SU-DHL-6 (cell line): ENCODE results near the gene HMGCLL1.

Experiments used
- EZH2phosphoT487 ChIP-seq: fragments of 200-600 bp; sonication (generic), shearing (Covaris generic); conservative IDR thresholded peaks from 2 replicates; pipeline ENCODE4 v1.6.1; 2018; ENCODE audit warnings: mild to moderate bottlenecking, antibody characterized with exemption, low read length, moderate library complexity, mixed read lengths
- TF ChIP-seq, protein P1 (sequence below): fragments of 200-600 bp; sonication (generic); IDR thresholded peaks from one replicate; pipeline ENCODE4 v1.5.1; 2017; ENCODE audit warnings: antibody characterized with exemption, mild to moderate bottlenecking, low read length, moderate library complexity; ENCODE audit not compliant: insufficient read depth, poor library complexity, severe bottlenecking

GRCh38 chr6:55448451-55448850, 130.5 kb downstream of the HMGCLL1 start:
- TF ChIP-seq, protein P1, sequence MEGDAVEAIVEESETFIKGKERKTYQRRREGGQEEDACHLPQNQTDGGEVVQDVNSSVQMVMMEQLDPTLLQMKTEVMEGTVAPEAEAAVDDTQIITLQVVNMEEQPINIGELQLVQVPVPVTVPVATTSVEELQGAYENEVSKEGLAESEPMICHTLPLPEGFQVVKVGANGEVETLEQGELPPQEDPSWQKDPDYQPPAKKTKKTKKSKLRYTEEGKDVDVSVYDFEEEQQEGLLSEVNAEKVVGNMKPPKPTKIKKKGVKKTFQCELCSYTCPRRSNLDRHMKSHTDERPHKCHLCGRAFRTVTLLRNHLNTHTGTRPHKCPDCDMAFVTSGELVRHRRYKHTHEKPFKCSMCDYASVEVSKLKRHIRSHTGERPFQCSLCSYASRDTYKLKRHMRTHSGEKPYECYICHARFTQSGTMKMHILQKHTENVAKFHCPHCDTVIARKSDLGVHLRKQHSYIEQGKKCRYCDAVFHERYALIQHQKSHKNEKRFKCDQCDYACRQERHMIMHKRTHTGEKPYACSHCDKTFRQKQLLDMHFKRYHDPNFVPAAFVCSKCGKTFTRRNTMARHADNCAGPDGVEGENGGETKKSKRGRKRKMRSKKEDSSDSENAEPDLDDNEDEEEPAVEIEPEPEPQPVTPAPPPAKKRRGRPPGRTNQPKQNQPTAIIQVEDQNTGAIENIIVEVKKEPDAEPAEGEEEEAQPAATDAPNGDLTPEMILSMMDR, result no peak
- no peak for TF ChIP-seq EZH2phosphoT487
